Measurements from ENCODE around the gene PRAME.

DNA sequence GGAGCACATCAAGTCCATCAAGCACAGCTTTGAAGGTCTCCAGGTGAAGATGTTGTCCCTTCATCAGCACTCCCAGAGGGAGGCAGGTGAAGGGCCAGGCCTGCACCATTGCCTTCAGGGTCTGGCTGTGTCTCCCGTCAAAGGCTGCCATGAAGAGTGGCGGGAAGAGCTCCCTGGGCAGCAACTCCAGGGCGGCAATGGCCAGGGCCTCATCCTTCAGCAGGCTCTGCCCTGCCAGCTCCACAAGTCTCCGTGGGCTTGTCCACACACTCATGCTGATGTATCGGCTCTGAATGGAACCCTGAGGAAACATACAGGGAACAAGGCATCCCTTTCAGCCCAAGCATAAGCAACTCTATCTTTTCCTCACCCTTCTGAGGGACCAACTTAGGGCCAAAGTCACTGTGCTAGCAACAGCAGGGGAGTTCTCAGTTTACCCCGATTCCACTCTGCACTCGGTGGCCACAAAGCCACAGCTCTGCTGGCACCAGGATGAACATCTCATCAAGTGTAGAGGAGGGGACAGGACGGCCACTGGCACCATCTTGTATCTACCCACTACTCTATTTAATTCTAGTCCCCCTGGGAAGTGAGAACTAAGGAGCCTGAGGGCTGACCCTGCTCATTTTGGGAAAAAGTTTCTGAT lies 8.2 kb downstream of the PRAME start:
- TF ChIP-seq, protein P1, sequence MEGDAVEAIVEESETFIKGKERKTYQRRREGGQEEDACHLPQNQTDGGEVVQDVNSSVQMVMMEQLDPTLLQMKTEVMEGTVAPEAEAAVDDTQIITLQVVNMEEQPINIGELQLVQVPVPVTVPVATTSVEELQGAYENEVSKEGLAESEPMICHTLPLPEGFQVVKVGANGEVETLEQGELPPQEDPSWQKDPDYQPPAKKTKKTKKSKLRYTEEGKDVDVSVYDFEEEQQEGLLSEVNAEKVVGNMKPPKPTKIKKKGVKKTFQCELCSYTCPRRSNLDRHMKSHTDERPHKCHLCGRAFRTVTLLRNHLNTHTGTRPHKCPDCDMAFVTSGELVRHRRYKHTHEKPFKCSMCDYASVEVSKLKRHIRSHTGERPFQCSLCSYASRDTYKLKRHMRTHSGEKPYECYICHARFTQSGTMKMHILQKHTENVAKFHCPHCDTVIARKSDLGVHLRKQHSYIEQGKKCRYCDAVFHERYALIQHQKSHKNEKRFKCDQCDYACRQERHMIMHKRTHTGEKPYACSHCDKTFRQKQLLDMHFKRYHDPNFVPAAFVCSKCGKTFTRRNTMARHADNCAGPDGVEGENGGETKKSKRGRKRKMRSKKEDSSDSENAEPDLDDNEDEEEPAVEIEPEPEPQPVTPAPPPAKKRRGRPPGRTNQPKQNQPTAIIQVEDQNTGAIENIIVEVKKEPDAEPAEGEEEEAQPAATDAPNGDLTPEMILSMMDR (conservative IDR thresholded peaks at IDR 0.05) = no peak
- no peak for TF ChIP-seq ZFX (IDR thresholded peaks at IDR 0.05)
